HFF-Myc (cell line): ENCODE measurements around the gene GYPB.
A peak's percentile ranks its signal among the peaks of the same experiment; 100 is the strongest.
"Not testable (repeated sequence)": the region's sequence is repeated elsewhere in the genome, so short reads cannot be mapped to it uniquely, and the experiment has no call there.

ENCODE experiments used
- DNase-seq: peaks from one replicate; pipeline ENCODE4 v3.0.0-alpha.2; 2011; ENCODE audit warnings: low read depth; ENCODE audit errors: extremely low read depth
- H3K4me3 ChIP-seq: replicated peaks from 2 replicates; pipeline ENCODE4 v1.5.1; 2011; ENCODE audit warnings: low read depth, mild to moderate bottlenecking, control low read depth, low read length
- CTCF ChIP-seq: IDR thresholded peaks from 2 replicates; pipeline ENCODE4 v1.5.1; 2012; ENCODE audit warnings: mild to moderate bottlenecking, low read depth, low read length, control low read depth; ENCODE audit errors: missing control alignments

The GYPB gene

GRCh38 chr4:143991761-143992160 lies 27.4 kb downstream of the GYPB start:
- H3K4me3 ChIP-seq, DNase-seq: not testable (repeated sequence)

GRCh38 chr4:143990717-143991116 lies 28.5 kb downstream of the GYPB start:
- not testable (repeated sequence) for DNase-seq

GRCh38 chr4:143986180-143986579 lies 33.0 kb downstream of the GYPB start:
- TF ChIP-seq CTCF = no peak
- H3K4me3 ChIP-seq = no peak overlapping the region

More at GRCh38 chr4:143990717-143991116, 28.5 kb downstream of the GYPB start:
- not testable (repeated sequence) for H3K4me3 ChIP-seq

GRCh38 chr4:143980776-143981175 lies 38.4 kb downstream of the GYPB start:
- peak; percentile 2 for TF ChIP-seq CTCF
- not testable (repeated sequence) for DNase-seq, H3K4me3 ChIP-seq

More at GRCh38 chr4:143986180-143986579, 33.0 kb downstream of the GYPB start:
- no peak for DNase-seq

- H3K4me3 ChIP-seq, DNase-seq: not testable (repeated sequence)
These were observed 43.7 kb downstream of the GYPB start for GRCh38 chr4:143975527-143975926.

GRCh38 chr4:143974021-143974420 lies 45.2 kb downstream of the GYPB start:
- H3K4me3 ChIP-seq, DNase-seq: not testable (repeated sequence)

GRCh38 chr4:143961075-143961474 lies 58.1 kb downstream of the GYPB start:
- no peak for TF ChIP-seq CTCF
- no peak for DNase-seq
- H3K4me3 ChIP-seq = no peak overlapping the region

- not testable (repeated sequence) for H3K4me3 ChIP-seq, DNase-seq
These were observed 63.9 kb downstream of the GYPB start for GRCh38 chr4:143955306-143955705.

GRCh38 chr4:143951458-143951972 lies 67.7 kb downstream of the GYPB start:
- not testable (repeated sequence) for DNase-seq, H3K4me3 ChIP-seq

- not testable (repeated sequence) for DNase-seq, H3K4me3 ChIP-seq
These were observed 68.2 kb downstream of the GYPB start for GRCh38 chr4:143950967-143951366.

GRCh38 chr4:143950185-143950584 lies 69.0 kb downstream of the GYPB start:
- not testable (repeated sequence) for H3K4me3 ChIP-seq, DNase-seq

- not testable (repeated sequence) for DNase-seq, H3K4me3 ChIP-seq
These were observed 71.7 kb downstream of the GYPB start for GRCh38 chr4:143947493-143947892.
